Measurements from ENCODE around the gene PDXK.
A peak's percentile ranks its signal among the peaks of the same experiment; 100 is the strongest.

Gene PDXK

GRCh38 chr21:43733529-43734071 is 14.7 kb downstream of the PDXK start:
- no peak for TF ChIP-seq CTCF (conservative IDR thresholded peaks at IDR 0.05; ENCODE audit: low read depth, low read length)
- H3K4me3 ChIP-seq (ENCODE audit: low read depth, low read length), result no peak overlapping the region
- peak; percentile 34 for DNase-seq (ENCODE audit: low read depth)

DNA sequence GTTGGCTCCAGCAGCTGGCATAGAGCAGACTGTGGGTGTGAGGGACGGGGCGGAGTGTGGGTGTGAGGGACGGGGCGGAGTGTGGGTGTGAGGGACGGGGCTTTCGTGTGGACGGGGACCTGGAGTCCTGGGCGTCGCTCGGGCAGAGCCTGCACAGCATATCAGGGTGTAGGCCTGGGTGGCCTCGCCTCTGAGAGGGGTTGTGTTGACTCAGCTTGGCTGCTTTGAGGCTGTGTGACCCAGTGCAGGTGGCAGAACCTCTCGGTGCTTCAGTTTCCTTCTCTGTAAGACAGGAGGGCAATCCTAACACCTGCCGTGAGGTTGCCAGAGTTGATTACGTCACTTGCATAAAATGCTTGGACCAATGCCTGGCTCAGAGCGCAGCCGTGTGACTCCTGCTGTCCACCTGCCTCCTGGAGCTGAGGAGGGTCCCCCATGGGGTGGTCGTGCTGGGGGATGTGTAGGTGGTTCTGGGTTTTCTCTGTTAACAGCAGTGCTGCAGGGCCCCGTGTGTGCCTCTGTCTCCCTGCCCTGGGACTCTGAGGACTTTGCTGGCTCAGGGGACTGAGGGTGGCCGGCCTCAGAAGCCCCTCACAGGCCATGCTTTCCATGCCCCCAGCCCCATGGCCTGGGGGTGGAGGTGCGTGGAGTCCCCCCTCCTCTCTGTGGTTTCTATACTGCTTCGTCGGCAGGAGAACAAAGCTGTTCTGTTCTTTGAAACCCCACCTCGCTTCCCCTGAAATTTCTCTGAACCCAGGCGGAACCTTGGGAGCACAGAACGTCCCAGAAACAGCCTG is 15.4 kb downstream of the PDXK start:
- H3K4me3 ChIP-seq (ENCODE audit: low read depth, low read length), result no peak overlapping the region
- no peak for TF ChIP-seq CTCF (conservative IDR thresholded peaks at IDR 0.05; ENCODE audit: low read depth, low read length)
- DNase-seq (ENCODE audit: low read depth), result peak; percentile 28

GRCh38 chr21:43734928-43735229 is 15.9 kb downstream of the PDXK start:
- DNase-seq (ENCODE audit: low read depth), result peak; percentile 69

GRCh38 chr21:43735236-43736091 is 16.5 kb downstream of the PDXK start:
- DNase-seq (ENCODE audit: low read depth), result no peak
- no peak overlapping the region for H3K4me3 ChIP-seq (ENCODE audit: low read depth, low read length)
- TF ChIP-seq CTCF (conservative IDR thresholded peaks at IDR 0.05; ENCODE audit: low read depth, low read length), result no peak

More at GRCh38 chr21:43734928-43735229, 15.9 kb downstream of the PDXK start:
- no peak for TF ChIP-seq CTCF (conservative IDR thresholded peaks at IDR 0.05; ENCODE audit: low read depth, low read length)
- no peak overlapping the region for H3K4me3 ChIP-seq (ENCODE audit: low read depth, low read length)

DNA sequence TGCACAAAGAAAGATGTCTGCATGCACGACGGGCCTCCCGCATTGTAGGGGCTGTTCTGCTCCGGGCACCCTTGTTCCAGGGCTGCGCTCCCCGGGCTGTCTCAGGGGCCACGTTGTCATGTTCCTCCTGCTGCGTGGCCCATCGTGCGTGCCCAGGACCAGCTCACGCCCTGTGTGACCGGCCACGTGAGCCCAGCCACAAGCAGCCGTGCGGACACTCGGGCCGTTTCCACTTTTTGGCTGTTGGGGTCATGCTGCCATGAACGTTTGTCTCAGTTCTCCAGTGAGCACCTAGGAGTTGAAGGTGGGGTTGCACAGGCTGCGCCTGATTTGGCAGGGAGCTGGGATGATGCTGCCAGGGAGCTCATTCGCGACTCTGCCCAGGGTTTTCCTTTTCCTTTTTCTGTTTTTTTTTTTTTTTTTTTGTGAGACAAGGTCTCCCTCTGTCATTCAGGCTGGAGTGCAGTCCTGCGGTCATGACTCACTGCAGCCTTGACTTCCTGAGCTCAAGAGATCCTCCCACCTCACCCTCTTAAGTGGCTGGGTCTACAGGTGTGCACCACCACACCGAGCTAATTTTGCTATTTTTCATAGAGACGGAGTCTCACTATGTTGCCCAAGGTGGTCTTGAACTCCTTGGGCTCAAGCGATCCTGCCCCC is 17.4 kb downstream of the PDXK start:
- DNase-seq (ENCODE audit: low read depth), result peak; percentile 17
- TF ChIP-seq CTCF (conservative IDR thresholded peaks at IDR 0.05; ENCODE audit: low read depth, low read length), result no peak
- H3K4me3 ChIP-seq (ENCODE audit: low read depth, low read length), result no peak overlapping the region

DNA sequence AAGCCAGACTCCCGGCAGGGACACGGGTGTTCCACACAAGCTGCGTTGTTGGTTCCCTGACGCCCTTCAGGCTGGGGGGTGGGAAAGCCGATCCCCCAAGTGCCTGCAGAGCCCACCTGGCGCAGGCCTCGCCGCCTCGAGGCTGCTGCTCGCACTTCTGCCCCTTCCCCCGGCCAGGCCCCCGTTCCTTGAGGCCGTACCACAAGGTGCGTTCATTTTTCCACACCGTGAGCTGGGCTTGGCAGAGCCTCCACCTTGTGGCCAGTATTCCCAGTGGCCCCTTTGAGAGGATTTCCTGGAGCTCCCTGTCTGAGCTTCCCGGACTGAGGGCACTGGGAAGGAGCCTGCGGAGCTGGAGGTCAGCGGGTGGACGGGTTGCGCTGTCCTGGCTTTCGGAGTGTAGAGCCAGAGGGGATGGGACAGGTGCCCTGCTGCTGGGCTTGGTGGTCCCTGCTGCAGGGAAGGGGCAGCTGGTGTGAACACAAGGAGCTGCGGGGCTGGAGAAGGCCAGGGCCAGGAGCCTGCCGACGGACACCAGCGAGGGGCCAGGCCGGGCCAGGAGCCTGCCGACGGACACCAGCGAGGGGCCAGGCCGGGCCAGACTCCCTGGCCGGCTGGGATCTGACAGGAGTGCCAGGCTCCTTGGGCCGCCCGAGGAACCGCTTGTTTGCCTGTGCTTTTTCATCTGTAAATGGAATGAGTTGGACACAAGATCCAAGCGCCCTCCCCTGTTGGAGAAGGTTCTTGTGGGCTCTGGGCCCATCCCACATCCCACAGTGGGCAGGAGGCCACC is 18.4 kb downstream of the PDXK start:
- DNase-seq (ENCODE audit: low read depth), result no peak
- no peak for TF ChIP-seq CTCF (conservative IDR thresholded peaks at IDR 0.05; ENCODE audit: low read depth, low read length)

More for the DNA sequence above, 18.4 kb downstream of the PDXK start:
- H3K4me3 ChIP-seq (ENCODE audit: low read depth, low read length), result no peak overlapping the region
